ENCODE measurements around the gene INPP1. TPM values are rescaled to one million over a fixed set of nuclear protein-coding genes. Genes with fewer than 3 reads are reported as not detected.

Gene INPP1
- total RNA-seq, 1 donor from 2014 or later = 14.2 TPM

DNA sequence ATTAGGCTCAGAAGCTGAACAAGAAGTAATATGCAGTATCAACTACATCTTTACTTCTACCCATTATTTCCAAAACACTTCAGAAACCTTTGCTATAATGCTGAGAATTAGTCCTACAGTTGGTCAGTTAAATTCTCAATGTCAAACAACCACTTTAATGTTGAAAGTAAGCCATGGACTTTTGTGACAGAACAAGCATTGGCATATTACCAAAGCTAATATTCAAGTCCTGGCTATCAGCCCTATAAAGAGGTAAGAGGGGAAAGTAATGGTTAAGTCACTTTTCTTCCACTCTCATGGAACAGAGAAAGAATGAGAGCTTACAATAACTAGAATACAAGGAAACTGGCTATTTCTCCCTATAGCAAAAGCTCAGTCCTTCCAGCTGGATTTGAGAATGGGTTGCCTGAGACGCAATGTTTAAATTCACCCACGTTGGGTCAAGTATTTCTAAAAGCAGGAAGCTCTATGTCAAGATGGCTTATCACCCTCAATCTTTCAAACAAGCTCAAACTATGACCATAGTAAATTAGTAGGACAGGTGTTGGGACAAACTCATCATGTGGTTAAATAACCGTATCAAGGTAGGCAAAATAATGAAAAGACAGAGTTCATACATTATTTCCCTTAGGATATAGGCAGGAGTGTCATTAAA lies 33.3 kb downstream of the INPP1 start:
- TF ChIP-seq, protein P1, sequence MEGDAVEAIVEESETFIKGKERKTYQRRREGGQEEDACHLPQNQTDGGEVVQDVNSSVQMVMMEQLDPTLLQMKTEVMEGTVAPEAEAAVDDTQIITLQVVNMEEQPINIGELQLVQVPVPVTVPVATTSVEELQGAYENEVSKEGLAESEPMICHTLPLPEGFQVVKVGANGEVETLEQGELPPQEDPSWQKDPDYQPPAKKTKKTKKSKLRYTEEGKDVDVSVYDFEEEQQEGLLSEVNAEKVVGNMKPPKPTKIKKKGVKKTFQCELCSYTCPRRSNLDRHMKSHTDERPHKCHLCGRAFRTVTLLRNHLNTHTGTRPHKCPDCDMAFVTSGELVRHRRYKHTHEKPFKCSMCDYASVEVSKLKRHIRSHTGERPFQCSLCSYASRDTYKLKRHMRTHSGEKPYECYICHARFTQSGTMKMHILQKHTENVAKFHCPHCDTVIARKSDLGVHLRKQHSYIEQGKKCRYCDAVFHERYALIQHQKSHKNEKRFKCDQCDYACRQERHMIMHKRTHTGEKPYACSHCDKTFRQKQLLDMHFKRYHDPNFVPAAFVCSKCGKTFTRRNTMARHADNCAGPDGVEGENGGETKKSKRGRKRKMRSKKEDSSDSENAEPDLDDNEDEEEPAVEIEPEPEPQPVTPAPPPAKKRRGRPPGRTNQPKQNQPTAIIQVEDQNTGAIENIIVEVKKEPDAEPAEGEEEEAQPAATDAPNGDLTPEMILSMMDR (IDR thresholded peaks at IDR 0.05) = no peak
- Mint-ChIP-seq H3K4me1 (ENCODE audit: low read depth) (peaks cover 7% of the 10 kb centered on the region), H3K36me3 (ENCODE audit: low read depth) (no peaks in the 10 kb centered on the region), H3K9me3 (ENCODE audit: low read depth) (no peaks in the 10 kb centered on the region), H3K27ac (ENCODE audit: unreplicated experiment) (no peak overlapping the region), H3K4me3 (ENCODE audit: unreplicated experiment) (no peak overlapping the region), H3K27me3 (ENCODE audit: low read depth) (no peaks in the 10 kb centered on the region)
- no peak for DNase-seq (ENCODE audit: low spot score)

DNA sequence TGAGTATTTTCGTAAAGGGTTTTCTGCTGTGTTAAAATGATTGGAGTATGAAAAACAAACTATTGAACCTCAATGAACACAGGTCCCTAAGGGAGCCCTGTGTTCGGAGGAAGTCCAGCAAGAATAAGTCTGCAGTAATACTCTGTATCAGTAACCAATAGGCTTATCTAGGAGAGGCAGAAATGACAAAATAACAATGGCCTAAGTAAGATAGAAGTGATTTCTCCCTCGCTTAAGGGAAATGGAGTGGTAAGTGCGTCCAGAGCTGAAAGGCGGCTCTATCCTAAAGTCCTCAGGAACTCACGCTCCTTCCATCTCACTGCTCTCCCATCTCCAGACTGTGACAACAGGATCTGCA lies 35.5 kb downstream of the INPP1 start:
- no peaks in the 10 kb centered on the region for H3K36me3 Mint-ChIP-seq (ENCODE audit: low read depth)
- H3K4me3 Mint-ChIP-seq (ENCODE audit: unreplicated experiment) = no peak overlapping the region
- TF ChIP-seq, protein P1 (IDR thresholded peaks at IDR 0.05) = no peak
- no peak overlapping the region for H3K27ac Mint-ChIP-seq (ENCODE audit: unreplicated experiment)
- H3K9me3 Mint-ChIP-seq (ENCODE audit: low read depth) = no peaks in the 10 kb centered on the region
- no peak for DNase-seq (ENCODE audit: low spot score)
- peaks cover 7% of the 10 kb centered on the region for H3K4me1 Mint-ChIP-seq (ENCODE audit: low read depth)
- H3K27me3 Mint-ChIP-seq (ENCODE audit: low read depth) = no peaks in the 10 kb centered on the region

DNA sequence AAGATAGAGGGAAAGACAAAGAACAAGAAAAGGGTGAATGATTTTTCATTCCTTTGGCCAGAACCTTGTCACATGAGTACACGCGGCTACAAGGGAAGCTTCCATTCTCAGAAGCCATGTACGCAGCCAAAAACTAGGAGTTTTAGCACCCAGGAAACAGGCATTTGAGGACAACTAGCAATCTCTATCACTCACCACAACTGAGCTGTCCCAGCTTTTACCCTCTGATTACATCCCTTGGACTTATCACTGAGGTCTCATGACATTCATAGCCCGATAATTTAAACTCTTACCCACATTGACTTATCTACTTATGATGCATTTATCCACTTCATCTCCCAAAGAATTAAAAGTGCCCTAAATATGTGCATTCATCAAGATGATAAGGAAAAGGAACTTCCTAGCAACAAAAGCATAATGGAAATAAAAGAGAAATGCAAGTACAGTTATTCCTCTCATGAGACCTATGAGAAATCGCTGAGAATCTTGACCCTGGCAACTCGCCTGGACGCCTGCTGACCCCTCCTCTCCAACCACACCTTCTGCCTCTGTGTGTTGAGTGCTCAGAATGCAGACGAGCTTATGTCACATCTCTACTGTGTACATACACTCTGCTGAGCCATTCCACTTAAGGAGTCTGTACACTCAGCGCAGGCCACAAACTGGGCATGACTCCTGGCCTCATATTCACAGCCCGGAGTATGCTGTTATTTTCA lies 36.0 kb downstream of the INPP1 start:
- Mint-ChIP-seq H3K4me1 (ENCODE audit: low read depth) (peaks cover 7% of the 10 kb centered on the region), H3K9me3 (ENCODE audit: low read depth) (no peaks in the 10 kb centered on the region), H3K36me3 (ENCODE audit: low read depth) (no peaks in the 10 kb centered on the region), H3K27me3 (ENCODE audit: low read depth) (no peaks in the 10 kb centered on the region), H3K27ac (ENCODE audit: unreplicated experiment) (no peak overlapping the region), H3K4me3 (ENCODE audit: unreplicated experiment) (no peak overlapping the region)
- DNase-seq (ENCODE audit: low spot score) = no peak
- TF ChIP-seq, protein P1 (IDR thresholded peaks at IDR 0.05) = no peak

DNA sequence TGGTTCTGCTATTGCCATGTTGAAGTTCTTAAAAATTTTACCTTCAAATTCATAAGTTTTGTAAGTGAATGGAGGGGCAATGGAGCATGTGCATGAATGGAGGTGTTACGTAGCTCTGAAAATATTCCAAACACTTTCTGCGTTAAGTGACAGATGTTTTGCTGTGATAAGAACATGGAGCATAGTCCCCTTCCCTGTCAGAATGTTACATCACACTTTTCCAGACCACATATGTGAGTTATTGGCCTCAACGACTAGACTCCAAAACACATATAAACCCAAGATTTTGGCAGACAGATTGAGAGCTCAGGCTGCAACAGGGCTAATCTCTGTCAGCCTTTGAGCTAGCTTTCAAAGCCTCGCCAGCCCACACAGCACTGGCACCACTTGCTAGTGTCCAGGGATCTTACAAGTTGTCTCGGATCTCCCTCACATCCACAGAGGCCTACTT lies 37.6 kb downstream of the INPP1 start:
- TF ChIP-seq, protein P1 (IDR thresholded peaks at IDR 0.05) = no peak
- no peak overlapping the region for H3K27ac Mint-ChIP-seq (ENCODE audit: unreplicated experiment)
- no peak overlapping the region for H3K4me3 Mint-ChIP-seq (ENCODE audit: unreplicated experiment)
- H3K36me3 Mint-ChIP-seq (ENCODE audit: low read depth) = no peaks in the 10 kb centered on the region
- H3K4me1 Mint-ChIP-seq (ENCODE audit: low read depth) = peaks cover 7% of the 10 kb centered on the region
- H3K9me3 Mint-ChIP-seq (ENCODE audit: low read depth) = no peaks in the 10 kb centered on the region
- no peak for DNase-seq (ENCODE audit: low spot score)
- H3K27me3 Mint-ChIP-seq (ENCODE audit: low read depth) = no peaks in the 10 kb centered on the region

DNA sequence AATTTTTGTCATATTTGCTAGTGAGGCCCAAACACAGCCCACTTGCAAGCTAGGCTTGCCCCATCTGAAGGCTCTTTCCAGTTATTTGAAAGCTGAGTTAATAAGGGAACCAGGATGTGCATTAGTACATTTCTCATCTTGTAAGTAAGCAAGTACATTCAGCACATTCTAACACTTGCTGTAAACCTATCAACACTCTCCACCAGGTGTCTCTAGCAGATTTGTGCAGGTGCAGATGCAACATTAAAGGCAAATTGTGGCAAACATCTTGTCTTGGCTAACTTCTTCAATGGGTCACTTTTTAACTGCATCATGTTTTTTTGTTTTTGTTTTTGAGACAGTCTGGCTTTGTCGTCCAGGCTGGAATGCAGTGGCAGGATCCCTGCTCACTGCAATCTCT lies 39.5 kb downstream of the INPP1 start:
- no peak for DNase-seq (ENCODE audit: low spot score)
- H3K27me3 Mint-ChIP-seq (ENCODE audit: low read depth) = no peaks in the 10 kb centered on the region
- H3K4me1 Mint-ChIP-seq (ENCODE audit: low read depth) = peaks cover 7% of the 10 kb centered on the region
- H3K27ac Mint-ChIP-seq (ENCODE audit: unreplicated experiment) = no peak overlapping the region
- H3K4me3 Mint-ChIP-seq (ENCODE audit: unreplicated experiment) = no peak overlapping the region
- TF ChIP-seq, protein P1 (IDR thresholded peaks at IDR 0.05) = peak; percentile 73
- no peaks in the 10 kb centered on the region for H3K9me3 Mint-ChIP-seq (ENCODE audit: low read depth)
- no peaks in the 10 kb centered on the region for H3K36me3 Mint-ChIP-seq (ENCODE audit: low read depth)

All from chondrocyte (in vitro differentiated cells).